GM23248 (cell line): ENCODE results near the gene TSPAN8.

Experiments
- EZH2 ChIP-seq: fragments of 200-600 bp; sonication (generic); IDR thresholded peaks from 2 replicates; pipeline ENCODE4 v1.6.1; 2018; ENCODE audit warnings: antibody characterized with exemption, mild to moderate bottlenecking; ENCODE audit not compliant: insufficient read depth, poor library complexity, severe bottlenecking
- EZH2phosphoT487 ChIP-seq: fragments of 200-600 bp; sonication (generic); IDR thresholded peaks from 2 replicates; pipeline ENCODE4 v1.6.1; 2018; ENCODE audit warnings: antibody characterized with exemption, moderate library complexity, mild to moderate bottlenecking, low read depth; ENCODE audit not compliant: insufficient read depth

DNA sequence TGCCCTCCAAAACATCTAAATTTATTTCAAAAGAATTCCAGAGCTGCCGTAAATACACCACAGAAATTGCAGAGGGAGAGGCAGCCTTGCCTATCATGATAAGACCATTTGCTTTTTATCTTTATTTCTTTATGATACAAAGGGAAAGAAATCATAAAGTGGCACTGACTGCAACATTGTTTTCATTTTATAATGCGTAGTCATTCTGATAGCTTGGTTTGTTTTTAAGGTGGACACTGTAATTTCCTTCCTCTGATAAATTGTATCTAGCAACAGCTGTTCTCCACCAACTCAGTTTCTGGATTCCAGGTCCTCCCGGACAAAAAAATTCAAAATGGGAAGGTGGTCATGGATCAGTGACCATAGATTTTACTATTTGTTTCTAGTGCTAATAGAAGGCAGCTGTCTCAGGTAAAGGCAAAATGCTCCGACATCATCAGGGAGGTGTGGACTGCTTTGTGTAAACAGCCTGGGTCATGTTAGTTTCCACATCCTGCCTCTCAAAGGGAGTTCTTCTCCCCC, 623 bp upstream of the TSPAN8 start:
- no peak for TF ChIP-seq EZH2
- TF ChIP-seq EZH2phosphoT487: no peak
